Activated CD4-positive, alpha-beta T cell treated with anti-CD3 and anti-CD28 coated beads for 1 hour (primary cell): ENCODE results near the gene USP20.

Experiments
- DNase-seq: peaks from one replicate; pipeline ENCODE4 v3.0.0-alpha.2; 2020

Gene USP20

DNA sequence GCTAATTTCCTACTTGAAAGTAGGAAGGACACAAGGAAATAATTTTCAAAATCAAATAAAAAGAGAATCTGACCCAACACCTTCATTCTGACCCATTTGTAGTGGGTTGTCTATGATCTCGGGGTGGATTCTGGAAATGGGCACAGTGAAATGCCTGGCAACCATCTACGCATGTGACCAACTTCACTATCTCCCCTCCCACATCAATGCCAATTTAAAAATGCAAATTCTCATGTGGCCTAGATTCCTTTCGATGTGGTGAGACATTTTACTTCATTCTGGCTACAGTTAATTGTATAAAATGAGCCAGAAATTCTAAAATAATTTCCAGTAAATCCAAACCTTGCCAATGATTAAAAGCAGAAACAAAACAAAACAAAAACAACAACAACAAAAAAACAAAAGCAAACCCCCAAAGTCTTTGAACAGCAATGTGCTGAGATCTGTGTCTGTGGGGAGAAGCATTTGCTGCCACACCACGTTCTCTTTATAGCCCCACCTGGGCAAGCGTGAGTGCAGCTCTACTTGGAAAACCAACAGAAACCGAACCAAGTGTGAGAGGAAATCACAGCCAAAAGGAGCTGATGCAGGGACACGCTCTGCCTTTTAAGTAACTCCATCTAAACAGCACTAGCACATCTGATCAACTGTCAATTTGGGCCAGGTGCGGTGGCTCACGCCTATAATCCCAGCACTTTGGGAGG lies 59.0 kb downstream of the USP20 start:
- DNase-seq: no peak

DNA sequence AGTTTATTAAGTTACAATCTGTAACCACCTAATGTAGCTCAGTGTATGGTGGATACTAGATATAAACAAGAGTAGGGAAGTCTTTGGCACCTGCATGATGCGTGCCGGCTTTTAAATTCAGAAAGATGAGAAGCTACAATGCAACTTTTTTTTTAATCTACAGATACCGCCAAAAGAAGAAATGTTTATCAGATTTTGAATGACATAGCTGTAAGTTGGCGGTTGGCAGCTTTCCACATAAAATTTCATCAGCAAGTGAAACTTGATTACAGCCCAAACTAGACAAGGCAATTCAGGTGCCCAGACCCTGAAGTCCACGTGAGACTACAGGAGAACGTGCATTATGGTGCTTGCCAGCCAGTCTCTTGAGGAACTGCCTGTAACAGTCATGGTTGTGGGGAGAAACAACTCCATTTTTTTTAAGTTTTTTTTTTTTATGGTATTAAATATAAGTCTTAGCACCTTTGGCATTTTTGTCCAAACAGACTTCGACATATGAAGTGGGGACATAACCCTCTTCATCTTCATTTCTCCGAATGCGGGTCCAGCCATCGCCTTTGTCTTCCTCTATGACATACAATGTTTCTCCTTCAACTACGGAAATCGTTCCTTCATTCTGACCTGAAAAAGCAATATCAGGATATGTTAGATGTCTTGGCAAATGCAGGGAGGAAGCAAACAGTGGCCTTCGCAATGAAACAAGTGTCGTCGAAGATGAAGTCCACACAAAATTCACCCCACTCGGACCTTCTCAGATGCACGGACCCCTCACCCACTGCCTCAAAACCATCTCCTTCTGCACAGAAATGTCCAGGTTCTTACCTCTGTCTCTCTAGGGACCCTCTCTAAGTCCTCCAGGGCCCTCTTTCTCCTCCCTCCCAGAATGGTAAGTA lies 60.4 kb downstream of the USP20 start:
- no peak for DNase-seq

DNA sequence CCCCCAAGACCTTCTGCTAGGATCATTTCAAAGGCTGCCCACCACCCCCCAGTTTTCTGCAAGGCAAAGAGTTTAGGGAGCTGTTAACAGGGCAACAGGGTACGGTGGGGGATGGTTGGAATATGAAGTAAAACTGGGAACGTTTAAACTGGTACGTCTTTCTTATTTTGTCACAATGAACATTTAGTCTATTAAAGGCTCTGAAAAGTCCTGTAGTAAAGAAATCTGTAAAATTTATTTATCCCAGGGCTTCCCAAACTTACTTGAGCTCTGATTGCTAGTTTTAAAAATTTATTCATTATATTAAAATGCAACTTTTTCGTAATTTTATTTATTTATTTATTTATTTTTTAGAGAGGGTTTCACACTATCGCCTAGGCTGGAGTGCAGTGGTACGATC lies 62.0 kb downstream of the USP20 start:
- DNase-seq: no peak

DNA sequence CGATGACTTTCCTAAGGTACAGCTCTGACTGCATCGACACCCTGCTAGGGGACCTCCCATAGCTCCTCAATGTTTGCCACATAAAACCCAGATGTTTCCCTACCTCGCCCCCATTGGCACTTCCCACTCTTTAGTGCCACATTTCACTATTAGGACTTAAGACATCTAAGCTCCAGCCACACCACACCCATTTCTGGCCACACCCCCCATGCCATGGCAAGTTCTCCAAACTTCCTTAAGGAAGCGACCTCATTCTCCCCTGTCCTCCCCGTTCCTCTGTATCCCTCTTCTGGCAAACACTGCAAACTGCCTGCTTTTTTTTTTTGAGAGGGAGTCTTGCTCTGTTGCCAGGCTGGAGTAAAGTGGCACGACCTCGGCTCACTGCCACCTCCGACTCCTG lies 62.9 kb downstream of the USP20 start:
- no peak for DNase-seq

DNA sequence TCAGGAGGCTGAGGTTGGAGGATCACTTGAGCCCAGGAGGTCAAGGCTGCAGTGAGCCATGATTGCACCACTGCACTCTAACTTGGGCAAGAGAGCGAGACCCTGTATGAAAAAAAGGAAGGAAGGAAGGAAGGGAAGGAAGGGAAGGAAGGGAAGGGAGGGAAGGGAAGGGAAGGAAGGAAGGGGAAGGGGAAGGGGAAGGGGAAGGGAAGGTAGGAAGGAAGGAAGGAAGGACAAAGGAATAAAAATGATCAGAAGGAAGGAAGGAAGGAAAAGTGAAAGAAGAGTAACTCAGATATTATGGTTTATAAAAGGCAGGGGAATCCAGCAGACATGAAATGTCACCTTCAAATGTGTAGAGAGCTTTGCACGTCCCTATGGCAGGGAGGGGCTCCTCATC lies 64.4 kb downstream of the USP20 start:
- no peak for DNase-seq

DNA sequence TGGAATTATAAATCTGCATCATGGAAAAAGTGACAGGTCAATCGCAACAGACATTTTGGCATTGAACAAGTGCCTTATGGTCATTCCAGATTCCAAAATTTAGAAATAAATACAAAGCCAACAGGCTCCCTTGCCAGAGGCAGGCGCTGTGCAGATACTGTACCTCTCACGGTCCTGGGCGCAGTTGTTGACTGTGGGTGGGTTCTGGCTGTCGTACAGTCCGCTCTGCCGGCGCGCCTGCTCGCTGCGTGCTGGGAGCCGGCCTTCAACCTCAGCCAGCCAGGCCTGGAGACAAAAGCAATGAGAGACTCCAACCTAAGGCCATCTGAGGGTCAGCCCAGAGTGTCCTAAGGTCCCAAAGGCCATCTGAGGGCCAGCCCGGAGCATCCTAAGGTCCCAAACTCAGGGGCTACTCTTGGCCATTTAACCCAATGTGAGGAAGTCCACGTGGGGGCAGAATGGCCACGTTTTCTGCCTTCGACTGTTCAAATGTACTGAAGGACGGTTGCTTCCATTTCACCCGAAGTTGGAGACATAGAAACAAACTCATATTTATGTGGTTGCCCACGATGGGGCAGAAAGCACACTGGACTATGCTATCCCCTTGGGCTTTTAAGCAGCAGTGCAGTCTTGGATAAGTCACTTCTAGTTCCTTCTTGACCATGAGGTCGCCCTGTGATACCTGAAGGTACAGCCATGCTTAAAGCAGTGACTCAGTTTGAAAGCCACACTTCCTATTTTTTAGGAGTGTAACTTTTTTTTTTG lies 65.2 kb downstream of the USP20 start:
- no peak for DNase-seq

DNA sequence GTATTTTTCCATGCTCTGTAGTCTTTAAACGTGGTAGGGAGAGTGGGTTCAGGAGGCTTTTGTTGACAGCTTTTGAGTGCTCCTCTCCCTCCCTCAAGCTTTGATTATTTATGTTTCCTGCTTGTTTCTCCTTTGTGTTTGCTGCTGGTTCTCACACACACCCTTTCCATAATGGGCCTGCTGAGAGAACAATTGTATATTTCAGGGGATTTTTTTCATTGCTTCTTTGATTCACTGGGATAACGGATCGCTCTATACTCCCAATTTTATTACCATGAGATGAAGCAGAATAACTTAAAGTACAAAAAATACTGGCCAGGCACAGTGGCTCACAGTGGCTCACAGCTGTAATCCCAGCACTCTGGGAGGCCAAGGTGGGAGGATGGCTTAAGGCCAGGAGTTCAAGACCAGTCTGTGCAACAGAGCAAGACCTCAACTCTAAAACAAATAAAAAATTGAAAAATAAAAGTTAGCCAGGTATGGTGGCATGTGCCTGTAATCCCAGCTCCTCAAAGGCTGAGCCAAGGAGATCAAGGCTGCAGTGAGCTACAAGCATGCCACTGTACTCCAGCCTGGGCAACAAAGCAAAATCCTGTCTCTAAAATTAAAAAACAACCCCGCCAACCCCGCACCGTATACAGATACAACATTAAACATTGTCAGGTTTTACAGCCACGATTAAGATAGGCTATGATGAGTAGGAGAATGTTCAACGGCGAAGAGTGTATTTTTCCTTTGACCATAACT lies 66.9 kb downstream of the USP20 start:
- no peak for DNase-seq

DNA sequence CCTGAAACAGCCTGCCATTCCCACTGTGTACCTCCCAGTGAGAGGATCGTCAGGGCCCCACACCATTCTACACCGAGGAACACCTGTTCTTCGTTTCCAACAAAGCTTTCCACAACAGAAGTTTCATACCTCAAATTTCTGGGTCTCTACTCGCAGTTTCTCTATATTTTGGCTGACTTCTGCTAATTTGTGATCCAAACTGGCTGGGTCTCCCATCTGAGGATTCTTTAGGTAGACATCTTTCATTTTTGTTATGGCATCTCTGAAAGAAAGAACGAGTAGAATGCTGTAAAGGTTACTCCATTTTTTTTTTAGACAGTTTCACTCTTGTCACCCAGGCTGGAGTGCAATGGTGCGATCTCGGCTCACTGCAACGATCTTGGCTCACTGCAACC lies 67.5 kb downstream of the USP20 start:
- no peak for DNase-seq

DNA sequence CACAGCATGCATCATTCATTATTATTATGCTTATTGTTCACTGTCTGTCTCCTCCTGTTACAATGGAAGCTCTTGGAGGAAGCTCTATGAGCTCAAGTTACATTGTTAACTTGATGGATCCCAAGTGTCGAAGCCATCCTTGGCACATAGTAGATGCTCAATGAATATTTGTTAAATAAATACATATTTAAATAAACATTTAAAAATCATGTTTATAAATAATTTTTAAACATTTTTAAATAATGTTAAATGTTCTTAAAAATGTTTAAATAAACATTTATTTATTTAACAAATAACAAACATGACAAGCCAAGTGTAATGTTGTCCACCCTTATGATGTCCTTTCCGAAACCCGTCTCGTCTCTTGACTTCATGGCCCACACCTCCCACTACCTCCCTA lies 69.5 kb downstream of the USP20 start:
- no peak for DNase-seq

DNA sequence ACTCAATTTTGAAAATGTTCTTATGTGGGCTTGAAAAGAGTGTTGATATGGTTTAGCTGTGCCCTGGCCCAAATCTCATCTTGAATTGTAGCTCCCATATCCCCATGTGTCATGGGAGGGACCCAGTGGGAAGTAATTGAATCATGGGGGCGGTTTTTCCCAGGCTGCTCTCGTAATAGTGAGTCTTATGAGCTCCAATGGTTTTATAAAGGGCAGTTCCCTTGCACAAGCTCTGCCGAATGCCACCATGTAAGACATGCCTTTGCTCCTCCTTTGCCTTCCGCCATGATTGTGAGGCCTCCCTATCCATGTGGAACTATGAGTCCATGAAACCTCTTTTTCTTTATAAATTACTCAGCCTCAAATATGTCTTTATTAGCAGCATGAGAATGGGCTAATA lies 71.0 kb downstream of the USP20 start:
- no peak for DNase-seq

DNA sequence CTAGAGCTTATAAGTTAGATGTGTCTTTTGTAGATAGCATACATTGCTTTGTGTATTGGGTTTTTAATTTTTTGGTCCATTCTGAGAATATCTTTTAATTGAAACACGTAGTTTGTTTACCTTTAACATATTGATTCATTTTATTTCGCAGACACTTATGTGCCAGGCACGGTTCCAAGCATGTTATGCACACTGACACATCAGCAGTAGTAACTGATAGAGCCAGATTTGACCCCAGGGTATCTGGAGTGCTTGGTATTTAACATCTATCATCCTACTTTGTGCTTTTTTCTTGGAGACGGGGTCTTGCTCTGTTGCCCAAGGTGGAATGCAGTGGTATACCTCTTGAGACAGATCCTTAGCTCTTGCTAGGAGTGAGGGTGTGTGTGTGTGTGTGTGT lies 71.9 kb downstream of the USP20 start:
- no peak for DNase-seq

DNA sequence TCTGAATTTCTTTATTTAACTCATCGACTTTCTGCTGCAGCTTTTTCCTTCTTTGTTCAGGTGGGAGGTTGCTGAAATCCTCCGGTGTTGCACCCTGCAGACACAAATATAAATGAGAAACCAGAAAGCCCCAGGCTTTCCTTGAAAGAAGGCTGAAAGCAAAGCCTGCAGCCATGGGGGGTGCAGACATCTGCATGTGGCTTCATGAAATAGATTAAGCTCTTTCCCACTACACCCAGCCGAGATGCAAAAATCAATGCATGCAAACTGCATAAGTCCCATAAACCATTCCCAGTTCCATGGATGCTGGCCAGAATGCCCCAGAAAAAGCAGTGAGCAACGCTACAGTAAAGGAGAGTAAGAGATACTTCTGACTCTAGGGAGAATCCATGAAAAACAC lies 73.6 kb downstream of the USP20 start:
- no peak for DNase-seq

DNA sequence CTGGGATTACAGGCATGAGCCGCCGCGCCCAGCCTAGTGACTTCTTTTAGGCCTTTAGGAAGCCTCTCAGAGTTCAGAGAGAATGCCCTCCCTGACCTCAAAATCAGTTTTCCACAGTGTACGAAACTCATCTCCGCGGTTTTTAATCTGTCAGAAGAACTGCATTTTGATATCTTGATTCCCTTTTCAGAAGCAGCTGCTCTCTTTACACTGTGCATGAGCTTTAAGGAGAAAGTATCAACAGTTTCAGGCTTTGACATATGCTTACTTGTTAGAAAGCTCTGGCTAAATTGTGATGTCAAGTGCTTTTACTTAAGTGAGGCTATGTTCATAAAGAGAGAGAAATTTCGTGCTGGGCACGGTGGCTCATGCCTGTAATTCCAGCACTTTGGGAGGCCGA lies 74.6 kb downstream of the USP20 start:
- no peak for DNase-seq

DNA sequence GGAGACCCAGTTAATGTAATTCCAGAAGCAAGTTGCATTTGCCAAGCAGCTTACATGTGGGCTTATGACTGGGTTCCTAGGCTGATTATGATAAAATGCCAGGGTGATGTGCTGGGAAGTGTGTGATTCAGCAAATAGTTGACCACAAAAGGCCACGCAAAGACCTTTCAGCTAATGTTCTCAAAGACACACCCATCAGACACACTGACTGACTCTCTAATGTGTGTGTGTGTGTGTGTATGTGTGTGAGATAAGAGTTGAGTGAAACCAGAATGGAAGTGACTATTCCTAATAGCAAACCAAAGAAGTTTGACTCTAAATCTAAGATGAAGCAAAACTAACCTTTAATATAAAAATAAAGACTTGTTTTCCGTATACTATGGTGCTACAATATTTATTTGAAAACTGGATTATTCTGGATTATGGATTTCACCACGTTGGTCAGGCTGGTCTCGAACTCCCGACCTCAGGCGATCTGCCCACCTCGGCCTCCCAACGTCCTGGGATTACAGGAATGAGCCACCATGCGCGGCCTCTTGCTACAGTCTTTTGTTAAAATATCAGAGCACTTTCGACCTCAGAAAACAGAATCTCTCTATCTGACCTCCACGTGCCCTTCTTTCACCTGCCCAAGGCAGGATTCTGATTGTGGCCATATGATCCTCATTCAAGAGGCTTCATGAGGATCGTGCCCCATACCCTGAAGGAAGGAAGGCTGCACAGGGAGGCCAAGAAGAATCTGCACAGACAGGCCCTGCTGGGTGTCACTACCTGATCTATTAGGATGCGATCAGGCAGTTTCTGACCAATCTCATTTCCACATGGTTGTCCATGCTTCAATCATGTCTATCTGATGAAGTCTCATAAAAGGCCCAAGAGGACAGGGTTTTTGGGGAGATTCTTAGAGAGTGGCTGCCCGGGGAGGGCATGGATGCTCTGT lies 75.6 kb downstream of the USP20 start:
- no peak for DNase-seq

DNA sequence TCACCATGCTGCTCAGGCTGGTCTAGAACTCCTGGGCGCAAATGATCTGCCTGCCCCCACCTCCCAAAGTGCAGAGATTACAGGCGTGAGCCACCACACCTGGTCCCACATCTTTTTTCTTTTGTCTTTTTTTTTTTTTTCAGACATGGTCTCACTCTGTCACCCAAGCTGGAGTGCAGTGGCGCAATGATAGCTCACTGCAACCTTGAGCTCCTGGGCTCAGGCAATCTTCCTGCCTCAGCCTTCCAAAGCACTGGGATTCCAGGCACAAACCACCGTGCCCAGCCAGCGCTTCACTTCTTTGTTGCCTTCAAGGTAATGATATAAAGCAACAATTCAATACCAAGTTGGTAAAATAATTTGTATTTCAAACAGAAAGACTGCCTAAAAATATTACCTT lies 78.8 kb downstream of the USP20 start:
- no peak for DNase-seq

DNA sequence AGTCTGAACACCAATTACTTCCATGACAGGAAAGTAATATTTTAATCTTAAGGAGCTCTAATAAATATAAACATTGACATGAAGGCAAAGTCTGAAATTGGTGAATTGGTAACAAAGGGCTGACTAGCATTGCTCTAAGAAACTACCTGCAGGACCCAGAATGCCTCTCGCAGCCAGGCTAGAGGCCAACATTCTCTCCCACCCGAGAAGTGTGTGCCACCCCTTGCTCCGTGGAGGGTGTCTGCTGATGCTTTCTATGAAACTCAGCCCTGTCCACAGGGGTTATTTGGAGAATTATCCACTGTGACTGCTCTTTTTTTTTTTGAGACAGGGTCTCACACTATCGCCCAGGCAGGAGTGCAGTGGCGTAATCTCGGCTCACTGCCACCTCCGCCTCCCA lies 81.4 kb downstream of the USP20 start:
- no peak for DNase-seq

DNA sequence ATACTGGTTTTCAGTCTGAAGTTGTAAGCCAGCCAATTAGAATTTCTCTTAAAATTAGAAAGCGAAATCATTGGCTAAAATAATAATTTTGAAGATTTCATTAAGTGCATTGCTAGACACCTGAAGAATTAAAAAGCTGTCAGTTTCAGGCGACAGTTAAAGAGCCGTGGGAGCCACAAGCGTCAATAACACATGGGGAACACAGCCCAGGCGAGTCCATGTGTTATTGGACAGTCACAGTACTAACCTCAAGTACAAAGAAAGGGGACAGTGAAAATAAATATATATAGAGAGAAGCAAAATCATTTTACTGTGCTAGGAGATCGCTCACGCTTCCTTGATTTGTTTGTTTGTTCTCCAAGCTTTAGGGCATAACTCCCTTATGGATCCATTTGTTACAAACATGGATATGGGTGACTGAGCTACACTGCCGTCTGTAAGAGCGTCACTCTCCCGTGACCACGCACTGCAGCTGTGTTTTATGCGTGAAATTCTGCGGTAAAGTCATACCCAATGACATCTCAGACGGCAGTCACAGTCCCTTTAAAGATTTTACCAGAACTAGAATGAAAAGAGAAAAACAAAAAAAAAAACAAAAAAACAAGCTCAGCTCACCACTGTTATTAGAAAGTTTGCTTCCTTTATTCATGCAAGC lies 83.2 kb downstream of the USP20 start:
- no peak for DNase-seq

DNA sequence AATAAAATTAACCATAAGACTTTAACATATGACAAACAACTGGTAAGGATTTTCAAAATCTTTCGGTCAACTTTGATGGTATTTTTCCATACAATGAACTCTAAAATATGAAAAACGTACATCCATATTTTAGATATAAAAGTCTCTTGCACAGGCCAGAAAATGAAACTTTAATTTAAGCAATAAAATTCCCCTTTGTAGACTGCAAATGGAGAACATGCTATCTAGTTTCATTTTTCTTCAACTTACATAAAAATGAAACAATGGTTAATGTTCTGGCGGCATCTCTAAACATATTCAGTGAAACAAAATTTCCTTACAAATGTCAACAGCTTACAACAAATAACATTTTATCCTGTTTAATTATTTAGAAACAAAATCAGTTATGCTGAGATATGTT lies 84.0 kb downstream of the USP20 start:
- no peak for DNase-seq

DNA sequence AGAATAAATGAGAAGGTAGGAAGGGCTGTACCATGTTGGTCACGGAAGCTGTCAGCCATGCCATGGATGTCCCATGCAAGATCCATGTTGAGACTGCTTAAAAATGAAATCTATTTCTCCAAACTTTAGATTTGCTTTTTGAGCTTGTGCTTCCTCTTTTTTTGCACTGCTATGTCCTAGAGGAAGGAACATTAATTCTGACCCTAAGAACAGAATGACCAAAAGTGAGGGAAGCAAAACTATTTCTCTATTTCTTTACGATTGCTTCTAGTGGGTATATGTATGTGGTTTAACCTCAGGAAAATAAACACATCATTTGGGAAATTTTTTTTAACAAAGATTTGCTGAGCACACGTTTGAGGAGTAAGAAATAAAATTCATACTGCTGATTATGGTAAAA lies 84.6 kb downstream of the USP20 start:
- DNase-seq: no peak

DNA sequence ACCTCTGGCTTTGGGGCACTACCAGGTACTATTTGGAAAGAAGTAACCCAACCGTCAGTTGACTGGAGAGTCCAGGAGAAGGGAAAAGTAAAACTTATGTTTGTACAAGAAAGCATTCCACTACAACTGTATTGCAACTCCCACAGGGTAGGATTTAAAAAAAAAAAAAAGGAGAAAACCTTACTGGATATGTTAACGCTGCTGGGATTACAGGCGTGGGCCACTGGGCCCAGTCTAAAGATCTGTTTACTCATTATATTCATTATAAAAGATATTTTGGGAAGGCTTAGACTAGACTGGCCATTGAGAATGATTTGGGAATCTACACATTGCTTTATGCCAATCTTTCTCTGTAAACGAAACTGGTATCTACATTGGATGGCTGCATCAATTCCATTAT lies 86.6 kb downstream of the USP20 start:
- DNase-seq: no peak

DNA sequence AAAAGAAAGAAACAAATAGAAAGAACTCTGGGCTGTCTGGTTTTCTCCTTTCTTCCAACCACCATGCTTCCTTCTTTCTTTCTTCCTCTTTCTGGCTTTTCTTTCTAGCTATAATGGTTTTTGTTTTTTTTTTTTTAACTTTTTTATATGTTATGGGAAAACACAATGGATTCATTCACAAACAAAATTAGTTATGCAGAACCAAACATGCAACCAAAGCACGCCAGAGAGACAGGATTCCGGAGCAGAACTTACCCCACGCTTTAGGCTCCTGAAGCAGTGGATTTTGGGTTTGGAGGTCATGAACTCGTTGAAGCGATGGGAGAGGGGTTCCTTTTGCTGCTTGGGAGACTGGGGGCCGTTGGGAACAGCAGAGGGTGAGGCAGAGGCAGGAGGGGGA lies 88.3 kb downstream of the USP20 start:
- DNase-seq: no peak
